ENCODE results near the gene DCTN3. TPM values are rescaled to one million over a fixed set of nuclear protein-coding genes. Genes with fewer than 3 reads are reported as not detected.

The DCTN3 gene
- total and polyA plus RNA-seq, 5 experiments from 2014 or later = 60.0 to 140 (median 117) TPM

DNA sequence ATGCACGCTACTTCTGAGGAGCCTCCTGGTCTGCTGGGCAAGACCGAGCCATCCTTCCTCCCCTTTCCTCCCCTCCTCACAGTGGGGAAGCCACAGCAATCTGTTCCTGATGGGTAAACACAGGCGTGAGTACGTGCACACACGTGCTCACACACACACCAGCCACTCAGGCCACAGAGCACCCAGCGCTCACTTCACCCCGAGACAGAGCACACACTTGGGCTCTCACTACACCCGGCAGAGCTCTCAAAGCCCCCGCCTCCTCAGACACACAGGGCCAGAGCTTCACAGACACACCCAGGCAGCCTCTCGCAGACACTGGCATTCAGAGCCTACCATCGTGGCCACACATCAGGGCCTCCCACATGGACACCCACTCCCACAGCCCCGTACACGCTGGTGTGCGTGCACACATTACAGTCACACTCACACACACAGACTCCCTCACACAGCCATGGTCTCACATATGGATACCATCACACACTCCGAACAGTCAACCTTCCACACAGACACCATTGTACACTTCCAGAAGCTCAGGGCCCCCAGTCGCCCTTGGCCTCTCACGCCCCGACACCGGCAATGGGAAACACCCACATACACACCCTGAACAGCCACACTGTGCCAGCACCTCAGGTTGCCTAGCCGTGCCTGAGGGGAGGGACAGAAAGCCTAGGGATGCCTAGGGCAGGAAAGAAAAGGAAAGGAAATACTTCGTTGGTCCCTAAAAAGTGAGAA is 44.3 kb downstream of the DCTN3 start:
- peaks cover 13 to 21% (median 15%) of the 10 kb centered on the region in 4 donors for H3K4me1 Mint-ChIP-seq

DNA sequence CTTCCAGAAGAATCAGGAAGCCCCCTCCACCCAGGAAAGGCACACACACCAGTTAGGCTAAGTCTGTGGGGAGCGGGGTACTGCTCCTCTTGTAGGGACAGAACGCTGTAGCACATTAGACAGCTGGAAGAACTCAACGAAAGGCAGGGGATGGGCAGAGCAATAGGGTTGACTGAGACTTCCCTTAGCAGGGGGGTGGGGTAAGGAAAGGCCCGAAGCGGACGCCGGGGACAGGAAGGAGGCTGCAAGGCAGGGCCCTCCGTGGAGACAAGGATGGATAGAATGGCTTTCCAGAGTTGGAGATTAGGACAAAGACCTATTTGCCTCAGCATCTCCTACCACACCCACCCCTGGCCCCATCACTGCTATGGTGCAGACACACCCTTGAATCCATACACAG is 45.1 kb downstream of the DCTN3 start:
- Mint-ChIP-seq H3K27me3 (peaks cover 19 to 88% (median 49%) of the 10 kb centered on the region in 5 donors), H3K4me3 (no peak overlapping the region), H3K36me3 (no peaks in the 10 kb centered on the region), H3K4me1 (peaks cover 11 to 21% (median 15%) of the 10 kb centered on the region in 4 donors), H3K9me3 (no peaks in the 10 kb centered on the region), H3K27ac (no peak overlapping the region)
- POLR2A ChIA-PET = no interaction called here
- ATAC-seq = no peak
- DNase-seq = no peak

More for the DNA sequence above, 44.3 kb downstream of the DCTN3 start:
- ATAC-seq (no peak), DNase-seq (no peak)
- H3K36me3 Mint-ChIP-seq = peaks cover 0 to 2% (median 0%) of the 10 kb centered on the region in 3 donors
- H3K27ac Mint-ChIP-seq = no peak overlapping the region
- POLR2A ChIA-PET = no interaction called here
- H3K9me3 Mint-ChIP-seq = no peaks in the 10 kb centered on the region
- H3K27me3 Mint-ChIP-seq = peaks cover 24 to 88% (median 57%) of the 10 kb centered on the region in 5 donors
- H3K4me3 Mint-ChIP-seq = peak overlapping the region in 2 of 10 donors; percentile 37 to 44

DNA sequence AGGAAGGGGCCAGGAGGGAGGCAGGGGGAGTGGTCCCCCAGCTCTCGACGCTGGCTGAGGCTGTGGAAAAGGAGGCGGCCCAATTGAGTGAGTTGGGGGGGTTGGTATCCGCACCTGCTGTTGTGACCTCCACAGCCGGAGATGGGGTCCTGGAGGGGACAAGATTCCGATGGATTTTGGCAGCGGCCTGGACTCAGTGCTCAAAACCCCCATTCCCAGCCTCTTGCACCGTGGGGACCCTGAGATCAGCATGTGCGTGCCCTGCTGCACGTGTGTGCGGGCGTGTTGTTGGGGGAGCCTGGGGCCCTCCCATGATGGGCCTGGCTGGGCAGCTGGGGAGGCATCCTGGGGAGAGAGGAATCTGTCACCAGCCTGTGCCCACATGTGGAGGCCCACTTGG is 45.7 kb downstream of the DCTN3 start:
- POLR2A ChIA-PET = no interaction called here
- no peak for DNase-seq
- no peak overlapping the region for H3K4me3 Mint-ChIP-seq
- ATAC-seq = no peak
- H3K36me3 Mint-ChIP-seq = no peaks in the 10 kb centered on the region
- H3K27ac Mint-ChIP-seq = no peak overlapping the region
- H3K4me1 Mint-ChIP-seq = peaks cover 11 to 21% (median 15%) of the 10 kb centered on the region in 4 donors
- H3K9me3 Mint-ChIP-seq = no peaks in the 10 kb centered on the region
- peaks cover 16 to 88% (median 43%) of the 10 kb centered on the region in 5 donors for H3K27me3 Mint-ChIP-seq

DNA sequence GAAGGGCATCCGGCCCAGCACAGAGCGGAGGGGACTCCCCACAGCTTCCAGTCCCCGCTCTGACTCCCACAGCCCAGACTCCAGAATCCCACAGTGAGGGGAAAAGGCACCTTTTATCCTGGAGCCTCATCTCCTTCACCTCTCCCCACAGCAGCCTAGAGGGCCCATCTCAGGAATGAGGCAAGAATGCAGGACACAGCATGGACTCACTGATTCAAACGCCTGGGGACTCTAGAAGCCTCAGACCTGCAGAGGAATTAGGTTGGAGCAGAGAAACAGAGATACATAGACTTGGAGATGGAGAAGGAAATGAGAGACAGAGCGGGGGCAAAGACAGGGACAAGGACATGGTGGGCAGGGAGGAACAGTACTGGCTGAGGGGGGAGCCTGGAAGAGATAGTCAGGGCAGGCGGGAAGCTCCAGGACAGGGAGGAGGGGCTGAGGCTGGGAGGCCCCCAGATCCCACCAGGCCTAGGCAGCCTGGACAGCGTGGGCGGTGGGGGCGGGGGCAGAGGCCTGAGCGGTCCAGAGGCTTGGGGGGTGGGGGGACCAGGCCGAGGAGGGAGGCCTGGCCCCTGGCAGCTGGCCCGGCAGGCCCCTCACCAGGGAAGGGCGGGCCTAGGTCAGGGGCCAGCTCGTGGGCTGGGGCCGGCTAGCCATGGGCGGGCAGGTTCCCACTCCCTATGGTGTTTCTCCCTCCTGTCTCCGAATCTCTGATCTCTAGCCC is 46.5 kb downstream of the DCTN3 start:
- H3K9me3 Mint-ChIP-seq = no peaks in the 10 kb centered on the region
- H3K27me3 Mint-ChIP-seq = peaks cover 12 to 81% (median 35%) of the 10 kb centered on the region in 5 donors

DNA sequence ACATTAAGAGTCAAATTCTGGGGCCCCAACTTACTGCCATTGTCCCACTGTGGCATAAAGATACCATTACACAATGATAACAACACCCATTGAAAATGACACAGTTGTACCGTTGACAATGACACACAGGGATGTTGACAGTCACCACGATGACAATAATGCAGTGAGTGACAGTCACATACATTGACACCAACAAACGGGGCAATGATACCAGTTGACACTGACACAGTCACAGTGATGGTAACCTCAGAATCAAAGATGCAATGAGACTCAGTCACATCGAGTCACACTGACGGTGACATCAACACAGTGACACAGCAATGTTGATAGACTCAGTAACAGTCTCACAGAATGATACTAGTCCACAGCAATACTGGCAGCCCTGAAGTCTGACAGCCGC is 47.7 kb downstream of the DCTN3 start:
- no peak overlapping the region for H3K27ac Mint-ChIP-seq
- peaks cover 4 to 8% (median 6%) of the 10 kb centered on the region in 4 donors for H3K4me1 Mint-ChIP-seq
- ATAC-seq (no peak), DNase-seq (no peak)
- H3K36me3 Mint-ChIP-seq = no peaks in the 10 kb centered on the region
- H3K9me3 Mint-ChIP-seq = no peaks in the 10 kb centered on the region
- POLR2A ChIA-PET = no interaction called here
- no peak overlapping the region for H3K4me3 Mint-ChIP-seq
- peaks cover 12 to 78% (median 31%) of the 10 kb centered on the region in 5 donors for H3K27me3 Mint-ChIP-seq

More for the DNA sequence above, 46.5 kb downstream of the DCTN3 start:
- Mint-ChIP-seq H3K4me1 (peaks cover 6 to 13% (median 9%) of the 10 kb centered on the region in 4 donors), H3K27ac (no peak overlapping the region), H3K4me3 (no peak overlapping the region), H3K36me3 (no peaks in the 10 kb centered on the region)
- DNase-seq (no peak), ATAC-seq (no peak)
- POLR2A ChIA-PET = no interaction called here

DNA sequence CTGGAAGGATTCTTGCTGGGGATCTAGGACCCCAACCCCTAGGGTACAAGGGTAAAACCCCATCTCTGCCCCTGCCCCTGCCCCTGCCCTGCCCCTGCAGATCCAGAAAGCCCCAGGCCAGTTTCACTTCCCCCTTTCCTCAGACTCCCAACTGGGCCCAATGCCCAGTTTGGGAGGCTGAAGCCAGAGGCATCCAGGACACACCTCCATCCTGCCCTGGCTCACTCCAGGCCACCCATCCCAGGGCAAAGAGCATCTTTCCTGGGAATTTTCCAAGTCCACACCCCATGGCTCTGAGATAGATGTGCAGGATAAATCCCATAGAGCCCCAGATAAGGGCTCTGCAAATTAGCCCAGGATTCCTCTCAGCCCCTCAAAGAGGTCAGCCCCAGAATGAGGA is 48.2 kb downstream of the DCTN3 start:
- H3K27ac Mint-ChIP-seq = no peak overlapping the region
- no peak for DNase-seq
- POLR2A ChIA-PET = no interaction called here
- no peaks in the 10 kb centered on the region for H3K36me3 Mint-ChIP-seq
- H3K4me1 Mint-ChIP-seq = peaks cover 0 to 2% (median under 1%) of the 10 kb centered on the region in 4 donors
- no peaks in the 10 kb centered on the region for H3K9me3 Mint-ChIP-seq
- no peak for ATAC-seq
- peaks cover 12 to 76% (median 26%) of the 10 kb centered on the region in 5 donors for H3K27me3 Mint-ChIP-seq
- H3K4me3 Mint-ChIP-seq = no peak overlapping the region

DNA sequence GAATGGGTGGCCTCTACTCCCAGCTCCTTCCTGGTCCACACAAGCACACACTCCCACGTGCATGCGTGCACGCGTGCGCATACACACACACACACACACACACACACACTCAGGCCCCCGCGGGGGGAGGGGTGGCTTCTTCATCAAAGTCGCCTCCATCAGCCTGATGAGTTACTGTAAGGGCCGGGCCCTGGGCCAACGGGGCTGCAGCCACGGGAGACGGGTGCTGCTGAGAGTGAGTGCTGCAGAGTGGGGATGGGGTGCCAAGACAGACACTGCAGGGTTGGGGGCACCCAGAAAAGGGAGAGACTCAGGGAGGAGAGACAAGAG is 48.8 kb downstream of the DCTN3 start:
- H3K9me3 Mint-ChIP-seq = no peaks in the 10 kb centered on the region
- no peak overlapping the region for H3K4me3 Mint-ChIP-seq
- ATAC-seq = no peak
- H3K27me3 Mint-ChIP-seq = peaks cover 18 to 76% (median 31%) of the 10 kb centered on the region in 5 donors
- H3K4me1 Mint-ChIP-seq = no peaks in the 10 kb centered on the region
- POLR2A ChIA-PET = no interaction called here
- H3K36me3 Mint-ChIP-seq = no peaks in the 10 kb centered on the region
- no peak for DNase-seq
- no peak overlapping the region for H3K27ac Mint-ChIP-seq

DNA sequence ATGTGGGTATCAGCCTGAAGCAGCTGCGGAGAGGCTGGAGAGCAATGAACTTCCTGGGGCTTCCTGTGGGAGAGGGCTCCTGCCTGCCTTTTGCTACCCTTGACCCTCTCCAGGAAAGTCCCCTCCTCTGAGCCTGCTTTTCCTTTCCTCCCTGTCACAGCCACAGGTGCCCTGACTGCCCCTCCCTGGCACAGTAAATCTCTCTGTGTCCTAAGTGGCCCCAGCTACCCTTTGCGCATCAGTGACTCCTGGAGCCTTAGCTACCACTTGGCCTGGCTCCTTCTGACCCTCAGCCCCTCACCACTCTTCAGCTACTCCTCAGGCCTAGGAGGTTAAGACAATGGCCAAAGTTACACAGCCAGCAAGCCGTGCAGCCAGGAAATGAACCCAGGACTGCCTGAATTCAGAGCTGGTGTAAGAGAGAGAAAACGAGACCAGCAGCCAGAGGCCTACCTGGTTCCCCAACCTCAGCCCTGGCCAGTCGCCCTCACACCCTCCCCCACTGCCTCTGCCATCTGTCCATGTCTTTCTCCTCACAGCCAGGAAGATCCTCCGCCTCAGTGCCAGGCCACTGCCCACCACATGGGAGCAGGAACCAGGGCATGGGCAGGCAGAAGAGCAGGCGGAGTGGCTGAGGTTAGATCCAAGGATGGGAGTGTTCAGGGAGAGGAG is 49.4 kb downstream of the DCTN3 start:
- H3K27me3 Mint-ChIP-seq = peaks cover 13 to 76% (median 26%) of the 10 kb centered on the region in 5 donors
- H3K27ac Mint-ChIP-seq = peak overlapping the region in 1 of 10 donors; percentile 20
- H3K4me1 Mint-ChIP-seq = no peaks in the 10 kb centered on the region
- ATAC-seq (no peak), DNase-seq (no peak)
- POLR2A ChIA-PET = no interaction called here
- H3K36me3 Mint-ChIP-seq = no peaks in the 10 kb centered on the region
- no peak overlapping the region for H3K4me3 Mint-ChIP-seq
- H3K9me3 Mint-ChIP-seq = no peaks in the 10 kb centered on the region

DNA sequence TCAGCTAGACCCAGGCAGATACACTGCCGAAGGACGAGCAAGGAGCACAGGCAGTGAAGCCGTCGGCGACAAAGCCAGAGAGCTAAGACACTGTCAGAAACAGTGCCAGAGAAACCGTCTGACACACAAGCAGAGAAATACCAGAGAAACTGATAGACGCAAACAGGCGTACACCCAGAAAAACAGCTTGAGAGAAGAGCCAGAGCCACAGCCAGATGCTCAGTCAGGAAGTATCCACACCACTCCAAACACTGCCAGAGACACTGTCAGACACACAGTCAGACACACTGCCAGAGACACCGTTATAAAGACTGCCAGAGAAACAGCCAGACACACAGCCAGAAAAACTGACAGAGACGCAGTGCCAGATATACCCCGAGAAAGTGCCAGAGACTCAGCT is 49.9 kb downstream of the DCTN3 start:
- Mint-ChIP-seq H3K4me3 (no peak overlapping the region), H3K4me1 (no peaks in the 10 kb centered on the region), H3K27me3 (peaks cover 11 to 76% (median 26%) of the 10 kb centered on the region in 5 donors), H3K9me3 (no peaks in the 10 kb centered on the region), H3K27ac (no peak overlapping the region), H3K36me3 (no peaks in the 10 kb centered on the region)
- POLR2A ChIA-PET = no interaction called here
- no peak for ATAC-seq
- DNase-seq = no peak

DNA sequence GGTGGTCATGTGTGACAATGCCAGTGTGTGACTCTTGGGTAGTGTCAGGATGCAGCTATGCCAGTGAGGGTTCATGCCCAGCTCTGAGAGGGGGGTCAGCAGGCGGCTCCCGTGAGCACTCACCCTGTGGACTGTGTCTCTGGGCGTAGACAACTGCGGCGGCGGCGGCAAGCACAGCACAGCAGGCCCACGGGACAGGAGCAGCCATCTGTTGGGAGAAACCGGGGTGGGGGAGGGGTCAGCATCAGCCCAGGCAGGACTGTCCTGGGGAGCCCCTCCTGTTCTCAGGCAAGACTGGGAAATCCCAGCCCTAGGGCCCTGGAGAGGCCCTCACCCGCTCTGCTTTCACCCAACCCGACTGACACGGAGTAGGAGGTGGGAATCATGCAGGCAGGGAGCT is 51.5 kb downstream of the DCTN3 start:
- H3K27me3 Mint-ChIP-seq = peaks cover 14 to 76% (median 31%) of the 10 kb centered on the region in 5 donors
- peaks cover 0 to 1% (median 0%) of the 10 kb centered on the region in 9 donors for H3K9me3 Mint-ChIP-seq
- ATAC-seq = no peak
- no peaks in the 10 kb centered on the region for H3K36me3 Mint-ChIP-seq
- DNase-seq = no peak
- POLR2A ChIA-PET = no interaction called here
- no peak overlapping the region for H3K4me3 Mint-ChIP-seq
- no peaks in the 10 kb centered on the region for H3K4me1 Mint-ChIP-seq
- H3K27ac Mint-ChIP-seq = no peak overlapping the region

DNA sequence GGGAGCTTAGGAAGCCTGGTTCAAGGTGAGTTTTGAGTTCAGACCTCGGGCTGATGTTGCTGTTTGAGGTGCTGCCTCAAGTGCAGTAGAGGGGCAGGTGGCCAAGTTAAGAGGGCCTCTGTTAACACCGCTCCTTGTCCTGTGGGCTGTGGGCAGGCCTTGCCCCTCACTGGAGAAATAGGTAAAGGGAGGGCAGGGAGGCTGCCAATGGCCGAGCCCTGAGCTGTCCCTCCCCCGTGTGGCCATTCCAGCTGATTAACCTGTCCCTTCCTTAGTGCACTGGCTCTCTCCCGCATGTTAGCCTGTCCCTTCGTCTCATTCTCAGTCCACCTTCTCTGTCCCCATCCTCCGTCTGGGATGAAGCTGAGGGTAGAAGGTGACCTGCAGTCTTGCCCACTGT is 52.2 kb downstream of the DCTN3 start:
- H3K4me1 Mint-ChIP-seq = peaks cover 0 to 3% (median 0%) of the 10 kb centered on the region in 4 donors
- H3K4me3 Mint-ChIP-seq = no peak overlapping the region
- peaks cover 11 to 77% (median 34%) of the 10 kb centered on the region in 5 donors for H3K27me3 Mint-ChIP-seq
- DNase-seq (no peak), ATAC-seq (no peak)
- POLR2A ChIA-PET = no interaction called here
- H3K27ac Mint-ChIP-seq = no peak overlapping the region
- H3K9me3 Mint-ChIP-seq = peaks cover 0 to 1% (median 0%) of the 10 kb centered on the region in 9 donors
- no peaks in the 10 kb centered on the region for H3K36me3 Mint-ChIP-seq

DNA sequence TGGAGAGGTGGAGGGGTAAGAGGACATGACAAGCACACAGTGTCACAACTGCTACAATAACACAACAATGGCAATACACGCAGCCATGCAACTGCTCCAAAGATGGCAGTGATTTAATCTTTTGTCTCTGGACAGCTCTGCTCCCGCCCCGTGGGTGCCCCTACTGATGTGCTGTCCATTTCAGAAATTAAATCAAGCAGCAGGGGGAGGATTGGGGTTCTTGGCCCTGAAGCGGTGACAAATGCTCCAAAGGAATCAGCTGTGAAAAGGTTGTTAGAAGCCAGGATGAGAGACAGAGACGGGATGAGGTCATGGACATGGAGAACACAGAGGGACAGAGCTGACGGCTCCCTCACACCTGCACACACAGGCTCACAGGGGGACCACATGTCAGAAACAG is 53.3 kb downstream of the DCTN3 start:
- H3K4me1 Mint-ChIP-seq = peaks cover 0 to 3% (median 0%) of the 10 kb centered on the region in 4 donors
- H3K27me3 Mint-ChIP-seq = peaks cover 13 to 82% (median 37%) of the 10 kb centered on the region in 5 donors
- POLR2A ChIA-PET = no interaction called here
- peaks cover 0 to 4% (median 0%) of the 10 kb centered on the region in 9 donors for H3K9me3 Mint-ChIP-seq
- no peak overlapping the region for H3K27ac Mint-ChIP-seq
- H3K36me3 Mint-ChIP-seq = no peaks in the 10 kb centered on the region
- ATAC-seq = no peak
- no peak for DNase-seq
- no peak overlapping the region for H3K4me3 Mint-ChIP-seq

DNA sequence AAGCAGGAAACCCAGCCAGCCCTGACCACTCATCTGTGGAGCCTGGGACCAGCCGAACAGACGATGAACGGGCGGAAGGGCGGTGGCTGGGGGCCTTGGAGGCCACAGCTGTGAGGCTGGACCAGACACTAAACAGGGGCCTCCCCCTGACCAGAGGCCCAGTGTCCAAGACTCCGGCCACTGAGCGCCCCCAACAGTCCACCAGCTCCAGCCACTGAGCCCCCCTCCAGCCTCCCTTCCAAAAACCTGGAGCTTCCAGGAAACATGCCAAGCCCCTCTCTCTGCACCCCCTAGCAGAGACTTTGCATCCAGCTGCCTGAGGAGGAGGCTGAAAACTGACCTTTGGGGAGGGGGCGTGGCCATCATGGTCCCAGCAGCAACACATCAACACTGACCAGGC is 54.0 kb downstream of the DCTN3 start:
- POLR2A ChIA-PET = no interaction called here
- Mint-ChIP-seq H3K27me3 (peaks cover 13 to 76% (median 36%) of the 10 kb centered on the region in 5 donors), H3K9me3 (peaks cover 0 to 4% (median 0%) of the 10 kb centered on the region in 9 donors), H3K36me3 (no peaks in the 10 kb centered on the region), H3K27ac (no peak overlapping the region), H3K4me1 (peaks cover 0 to 3% (median 0%) of the 10 kb centered on the region in 4 donors), H3K4me3 (no peak overlapping the region)
- no peak for ATAC-seq
- DNase-seq = no peak

All from naive thymus-derived CD8-positive, alpha-beta T cell (primary cell).